Neural cell (in vitro differentiated cells): ENCODE data around the gene CDK5RAP2. TPM values are rescaled to one million over a fixed set of nuclear protein-coding genes. Genes with fewer than 3 reads are reported as not detected.

ENCODE experiments used
- H2AFZ ChIP-seq: fragments of 200-600, 300-800 bp; sonication (generic), shearing (Covaris generic); 2 replicates; pipeline ENCODE4 v1.6.0; 2014; ENCODE audit warnings: low read depth, mild to moderate bottlenecking, antibody characterized with exemption, low read length, moderate library complexity
- H3F3A ChIP-seq: fragments of 200-600 bp; shearing (Covaris generic); 2 replicates; pipeline ENCODE4 v1.6.1; 2016; ENCODE audit warnings: mild to moderate bottlenecking, moderate library complexity, mixed read lengths, antibody characterized with exemption, low read length; ENCODE audit not compliant: insufficient read depth, poor library complexity, severe bottlenecking
- H3K27ac ChIP-seq: fragments of 200-600, 300-800 bp; sonication (generic), shearing (Covaris generic); 2 replicates; pipeline ENCODE4 v1.5.1; 2014; ENCODE audit warnings: mild to moderate bottlenecking, low read length, moderate library complexity
- H3K27me3 ChIP-seq: fragments of 300-800, 200-600 bp; sonication (generic), shearing (Covaris generic); 2 replicates; pipeline ENCODE4 v1.6.0; 2014; ENCODE audit warnings: mild to moderate bottlenecking, low read depth, low read length, moderate library complexity; ENCODE audit not compliant: insufficient read depth
- H3K36me3 ChIP-seq: fragments of 300-800, 200-600 bp; sonication (generic), shearing (Covaris generic); 2 replicates; pipeline ENCODE4 v1.5.1; 2014; ENCODE audit warnings: mild to moderate bottlenecking, antibody characterized with exemption, low read length, moderate library complexity; ENCODE audit not compliant: insufficient read depth
- H3K4me2 ChIP-seq: fragments of 300-800, 200-600 bp; sonication (generic), shearing (Covaris generic); 2 replicates; pipeline ENCODE4 v1.6.0; 2014; ENCODE audit warnings: mild to moderate bottlenecking, low read length
- H3K4me3 ChIP-seq: fragments of 300-800, 200-600 bp; sonication (generic), shearing (Covaris generic); 2 replicates; pipeline ENCODE4 v1.5.1; 2014; ENCODE audit warnings: mild to moderate bottlenecking, low read length, moderate library complexity
- H3K79me2 ChIP-seq: fragments of 200-600 bp; shearing (Covaris generic); replicated peaks from 2 replicates; pipeline ENCODE4 v1.6.0; 2014; ENCODE audit warnings: mild to moderate bottlenecking, low read length, moderate library complexity; ENCODE audit not compliant: insufficient read depth
- H3K9ac ChIP-seq: fragments of 300-800, 200-600 bp; sonication (generic), shearing (Covaris generic); 2 replicates; pipeline ENCODE4 v1.6.1; 2016; ENCODE audit warnings: mild to moderate bottlenecking, low read length, mixed read lengths
- H3K9me2 ChIP-seq: fragments of 200-600 bp; shearing (Covaris generic); 2 replicates; pipeline ENCODE4 v1.6.1; 2016; ENCODE audit warnings: mild to moderate bottlenecking, low read length, mixed read lengths; ENCODE audit not compliant: insufficient read depth
- H3K9me3 ChIP-seq: fragments of 200-600, 300-800 bp; sonication (generic), shearing (Covaris generic); 2 replicates; pipeline ENCODE4 v1.6.1; 2016; ENCODE audit warnings: mild to moderate bottlenecking, mixed run types, low read length, moderate library complexity, mixed read lengths
- H4K20me1 ChIP-seq: fragments of 200-600 bp; shearing (Covaris generic); 2 replicates; pipeline ENCODE4 v1.6.1; 2016; ENCODE audit warnings: mild to moderate bottlenecking, mixed run types; ENCODE audit not compliant: insufficient read depth
- CTCF ChIP-seq: fragments of 450-650 bp; IDR thresholded peaks from 2 replicates; pipeline ENCODE4 v1.5.1; 2014; ENCODE audit warnings: antibody characterized with exemption, mild to moderate bottlenecking, moderate library complexity; ENCODE audit not compliant: poor library complexity, severe bottlenecking
- EP300 ChIP-seq: fragments of 450-650 bp; conservative IDR thresholded peaks from 2 replicates; pipeline ENCODE4 v1.6.1; 2014; ENCODE audit warnings: antibody characterized with exemption, mild to moderate bottlenecking, moderate library complexity; ENCODE audit not compliant: poor library complexity, severe bottlenecking
- EZH2 ChIP-seq: fragments of 200-600, 300-800 bp; shearing (Covaris generic), sonication (generic); IDR thresholded peaks from 2 replicates; pipeline ENCODE4 v1.6.1; 2014; ENCODE audit warnings: antibody characterized with exemption, low read length, borderline replicate concordance, mild to moderate bottlenecking; ENCODE audit not compliant: insufficient read depth, poor library complexity, severe bottlenecking
- MXI1 ChIP-seq: fragments of 450-650 bp; conservative IDR thresholded peaks from 2 replicates; pipeline ENCODE4 v1.6.1; 2014; ENCODE audit warnings: antibody characterized with exemption, mild to moderate bottlenecking; ENCODE audit not compliant: poor library complexity, severe bottlenecking
- POLR2AphosphoS5 ChIP-seq: IDR thresholded peaks from 2 replicates; pipeline ENCODE4 v1.6.1; 2012
- RAD21 ChIP-seq: fragments of 450-650 bp; conservative IDR thresholded peaks from 2 replicates; pipeline ENCODE4 v1.6.1; 2014; ENCODE audit warnings: antibody characterized with exemption, mild to moderate bottlenecking, moderate library complexity
- SMC3 ChIP-seq: fragments of 450-650 bp; conservative IDR thresholded peaks from 2 replicates; pipeline ENCODE4 v1.6.1; 2014; ENCODE audit warnings: antibody characterized with exemption, mild to moderate bottlenecking, moderate library complexity; ENCODE audit not compliant: poor library complexity
- TAF1 ChIP-seq: IDR thresholded peaks from 2 replicates; pipeline ENCODE4 v1.6.1; 2012; ENCODE audit warnings: low read depth
- polyA plus RNA-seq: library from polyadenylated mRNA; depleted of rRNA; stranded (reverse); fragments of >200 nt; gene quantifications from 2 replicates; pipeline ENCODE4 v1.2.3, GENCODE V29; 2014
- TF ChIP-seq, protein P1 (sequence below): IDR thresholded peaks from 2 replicates; pipeline ENCODE4 v1.6.1; 2012; ENCODE audit warnings: borderline replicate concordance

CDK5RAP2 gene
- polyA plus RNA-seq, 1 donor from 2014 or later: 43.3 TPM

DNA sequence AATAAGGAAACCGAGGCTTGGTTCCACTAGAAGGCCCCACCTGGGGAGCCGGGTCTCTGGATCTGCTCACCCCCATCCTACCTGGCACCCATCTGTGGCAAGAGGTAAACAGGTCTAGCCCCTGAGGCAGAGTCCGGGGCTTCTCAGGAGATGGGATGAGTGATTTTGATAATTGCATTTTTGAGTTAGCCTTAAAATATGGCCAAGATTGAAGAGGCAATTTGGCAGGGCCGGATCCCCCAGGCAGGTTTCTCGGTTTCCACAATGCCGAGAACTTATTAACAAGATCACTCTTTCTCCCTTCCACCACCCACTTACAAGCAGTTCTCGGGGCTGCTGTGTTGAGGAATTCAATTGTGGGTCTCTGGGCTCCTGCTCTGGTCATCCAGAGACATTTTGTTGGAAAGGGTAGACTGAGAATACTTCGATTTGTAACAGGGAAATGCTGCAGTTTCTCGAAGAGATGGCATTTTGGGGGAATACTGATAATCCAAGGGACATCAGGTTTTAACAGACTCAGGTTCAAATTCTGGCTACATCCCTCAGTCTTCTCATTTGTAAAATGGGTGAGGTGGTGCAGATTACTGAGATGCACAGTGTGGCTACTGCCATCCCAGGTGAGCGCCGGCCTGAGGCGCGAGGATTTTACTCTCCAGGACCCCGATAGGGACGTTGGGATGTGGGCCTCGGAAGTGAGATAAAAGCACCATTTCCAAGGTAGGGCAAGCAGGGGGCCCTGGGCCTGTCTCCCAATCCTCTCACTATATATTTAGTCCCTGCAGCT lies 194.2 kb downstream of the CDK5RAP2 start:
- no peaks in the 10 kb centered on the region for H3K36me3 ChIP-seq
- no peaks in the 10 kb centered on the region for H4K20me1 ChIP-seq
- H3K4me3 ChIP-seq: no peak overlapping the region
- no peak overlapping the region for H3K4me2 ChIP-seq
- no peaks in the 10 kb centered on the region for H3F3A ChIP-seq
- no peak overlapping the region for H3K9ac ChIP-seq
- H3K9me3 ChIP-seq: no peaks in the 10 kb centered on the region
- H3K27me3 ChIP-seq: no peaks in the 10 kb centered on the region
- H3K9me2 ChIP-seq: no peaks in the 10 kb centered on the region
- no peaks in the 10 kb centered on the region for H3K79me2 ChIP-seq
- no peak overlapping the region for H3K27ac ChIP-seq
- no peak overlapping the region for H2AFZ ChIP-seq
- TF ChIP-seq MXI1 (no peak), EZH2 (no peak), POLR2AphosphoS5 (no peak), RAD21 (no peak), SMC3 (no peak), TAF1 (no peak), CTCF (no peak), EP300 (no peak)
- TF ChIP-seq, protein P1, sequence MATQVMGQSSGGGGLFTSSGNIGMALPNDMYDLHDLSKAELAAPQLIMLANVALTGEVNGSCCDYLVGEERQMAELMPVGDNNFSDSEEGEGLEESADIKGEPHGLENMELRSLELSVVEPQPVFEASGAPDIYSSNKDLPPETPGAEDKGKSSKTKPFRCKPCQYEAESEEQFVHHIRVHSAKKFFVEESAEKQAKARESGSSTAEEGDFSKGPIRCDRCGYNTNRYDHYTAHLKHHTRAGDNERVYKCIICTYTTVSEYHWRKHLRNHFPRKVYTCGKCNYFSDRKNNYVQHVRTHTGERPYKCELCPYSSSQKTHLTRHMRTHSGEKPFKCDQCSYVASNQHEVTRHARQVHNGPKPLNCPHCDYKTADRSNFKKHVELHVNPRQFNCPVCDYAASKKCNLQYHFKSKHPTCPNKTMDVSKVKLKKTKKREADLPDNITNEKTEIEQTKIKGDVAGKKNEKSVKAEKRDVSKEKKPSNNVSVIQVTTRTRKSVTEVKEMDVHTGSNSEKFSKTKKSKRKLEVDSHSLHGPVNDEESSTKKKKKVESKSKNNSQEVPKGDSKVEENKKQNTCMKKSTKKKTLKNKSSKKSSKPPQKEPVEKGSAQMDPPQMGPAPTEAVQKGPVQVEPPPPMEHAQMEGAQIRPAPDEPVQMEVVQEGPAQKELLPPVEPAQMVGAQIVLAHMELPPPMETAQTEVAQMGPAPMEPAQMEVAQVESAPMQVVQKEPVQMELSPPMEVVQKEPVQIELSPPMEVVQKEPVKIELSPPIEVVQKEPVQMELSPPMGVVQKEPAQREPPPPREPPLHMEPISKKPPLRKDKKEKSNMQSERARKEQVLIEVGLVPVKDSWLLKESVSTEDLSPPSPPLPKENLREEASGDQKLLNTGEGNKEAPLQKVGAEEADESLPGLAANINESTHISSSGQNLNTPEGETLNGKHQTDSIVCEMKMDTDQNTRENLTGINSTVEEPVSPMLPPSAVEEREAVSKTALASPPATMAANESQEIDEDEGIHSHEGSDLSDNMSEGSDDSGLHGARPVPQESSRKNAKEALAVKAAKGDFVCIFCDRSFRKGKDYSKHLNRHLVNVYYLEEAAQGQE: no peak

DNA sequence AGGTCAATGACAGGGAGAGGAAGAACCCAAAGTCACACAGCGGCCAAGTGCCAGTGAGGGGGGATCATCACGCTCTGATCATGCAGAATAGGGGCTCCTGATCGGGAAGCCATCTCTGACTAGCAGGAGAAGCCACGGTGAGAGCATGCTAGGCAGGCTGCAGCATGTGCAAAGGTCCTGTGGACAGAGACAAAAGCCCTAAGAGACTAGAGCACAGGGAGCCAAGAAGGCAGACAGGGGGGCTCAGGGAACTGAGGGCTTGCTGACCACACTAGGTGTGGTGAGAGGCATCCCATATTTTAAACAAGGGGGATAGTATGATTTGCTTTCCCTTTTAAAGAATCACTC lies 195.1 kb downstream of the CDK5RAP2 start:
- no peak overlapping the region for H2AFZ ChIP-seq
- H3K79me2 ChIP-seq: no peaks in the 10 kb centered on the region
- H3K4me3 ChIP-seq: no peak overlapping the region
- H3K27ac ChIP-seq: no peak overlapping the region
- no peaks in the 10 kb centered on the region for H3K27me3 ChIP-seq
- no peaks in the 10 kb centered on the region for H3K9me3 ChIP-seq
- no peaks in the 10 kb centered on the region for H4K20me1 ChIP-seq
- no peaks in the 10 kb centered on the region for H3K9me2 ChIP-seq
- H3K36me3 ChIP-seq: no peaks in the 10 kb centered on the region
- no peak overlapping the region for H3K4me2 ChIP-seq
- H3F3A ChIP-seq: no peaks in the 10 kb centered on the region
- no peak overlapping the region for H3K9ac ChIP-seq
- TF ChIP-seq, protein P1: no peak
- TF ChIP-seq POLR2AphosphoS5 (no peak), TAF1 (no peak), EP300 (no peak), RAD21 (no peak), SMC3 (no peak), CTCF (no peak), MXI1 (no peak), EZH2 (no peak)
